GM21447 (cell line): Measurements from ENCODE around the gene SENP8.

Experiments
- ATAC-seq: cut with Tn5 transposase; IDR thresholded peaks from one replicate; pipeline ENCODE4 v1.9.1; 2021; ENCODE audit not compliant: unreplicated experiment

The SENP8 gene

DNA sequence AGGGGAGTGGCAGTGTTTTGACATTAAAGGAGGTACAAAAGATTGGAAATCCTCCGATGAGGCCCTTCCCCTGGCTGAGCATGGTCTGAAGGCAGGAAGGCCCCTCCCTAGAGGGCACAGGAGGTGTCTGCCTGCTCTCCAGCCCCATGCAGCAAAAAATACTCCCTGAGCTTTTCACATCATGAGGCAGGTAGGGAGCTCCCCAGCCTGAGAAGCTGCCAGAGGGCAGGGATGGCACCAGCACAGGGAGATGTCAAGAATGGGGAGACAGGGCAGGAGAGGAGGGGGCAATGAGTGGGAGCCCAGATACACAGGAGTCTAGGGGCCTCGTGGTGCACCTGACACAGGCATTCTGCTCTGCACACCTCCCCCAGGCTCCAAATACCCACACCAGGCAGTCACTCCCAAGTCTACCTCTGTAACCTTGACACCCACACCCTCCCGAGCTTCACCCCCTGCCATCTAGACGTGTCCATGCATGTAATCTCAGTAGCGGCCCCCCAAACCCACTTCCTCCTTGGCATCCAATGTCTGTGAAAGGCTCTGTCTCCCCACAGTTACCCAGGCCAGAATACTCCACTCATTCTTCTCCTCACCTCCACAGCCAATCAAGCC is 56.5 kb downstream of the SENP8 start:
- ATAC-seq = no peak

DNA sequence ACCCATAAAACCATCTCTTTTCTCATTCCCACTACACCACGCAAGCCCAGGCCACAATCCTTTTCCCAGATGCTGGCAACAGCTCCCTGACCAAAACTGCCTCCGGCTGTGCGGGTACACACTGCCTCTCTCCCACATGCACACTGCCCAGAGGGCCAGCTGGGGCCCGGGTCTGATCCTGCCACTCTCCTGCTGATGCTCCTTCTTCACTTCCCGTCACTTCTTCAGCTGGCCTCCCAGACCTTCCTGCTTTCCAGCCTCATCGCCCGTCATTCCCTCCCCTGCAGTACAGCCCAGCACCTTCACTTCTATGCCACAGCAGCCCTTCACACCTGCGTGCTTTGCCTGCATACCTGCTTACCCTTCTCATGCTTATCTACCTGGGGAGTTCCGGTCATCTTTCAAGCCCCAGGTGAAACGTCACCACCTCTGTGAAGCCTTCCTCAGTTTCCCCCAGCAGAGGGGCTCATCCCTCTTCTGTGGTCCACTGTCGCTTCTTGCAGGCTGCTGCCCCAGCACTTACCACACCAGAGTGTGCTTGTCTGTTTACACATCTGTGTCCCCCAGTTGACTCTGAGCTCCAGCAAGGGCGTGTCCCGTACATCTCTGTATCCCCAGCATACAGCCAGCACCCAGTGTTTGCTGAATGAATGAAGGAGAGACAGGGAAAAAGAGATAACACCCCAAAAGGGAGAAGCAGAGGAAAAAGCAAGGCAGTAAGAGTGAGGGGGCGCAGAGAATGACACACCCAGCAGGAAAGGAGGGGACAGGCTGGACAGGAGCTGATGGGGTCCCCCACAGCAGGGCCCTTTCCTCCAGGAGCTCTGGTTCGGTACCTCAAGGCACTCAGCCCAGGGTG is 57.2 kb downstream of the SENP8 start:
- ATAC-seq = no peak

DNA sequence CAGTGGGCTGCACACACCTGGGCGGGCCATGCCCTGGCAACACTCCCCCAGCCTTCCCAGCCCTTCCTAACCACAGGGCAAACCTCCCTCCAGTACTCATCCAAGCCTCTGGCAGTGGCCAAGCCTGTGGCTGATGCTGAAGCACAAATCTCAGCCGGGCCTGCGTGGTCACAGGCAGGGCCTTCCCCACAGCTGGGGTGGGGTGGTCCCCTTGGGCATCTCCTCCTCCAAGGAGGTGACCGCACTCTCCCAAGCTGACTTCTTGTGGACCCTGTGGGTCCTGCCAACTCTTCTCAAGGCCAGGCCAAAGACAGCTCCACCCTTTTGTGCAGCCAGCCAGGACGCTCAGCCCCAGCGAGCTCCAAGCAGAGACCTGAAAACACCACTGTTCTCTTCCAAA is 58.0 kb downstream of the SENP8 start:
- ATAC-seq = no peak

DNA sequence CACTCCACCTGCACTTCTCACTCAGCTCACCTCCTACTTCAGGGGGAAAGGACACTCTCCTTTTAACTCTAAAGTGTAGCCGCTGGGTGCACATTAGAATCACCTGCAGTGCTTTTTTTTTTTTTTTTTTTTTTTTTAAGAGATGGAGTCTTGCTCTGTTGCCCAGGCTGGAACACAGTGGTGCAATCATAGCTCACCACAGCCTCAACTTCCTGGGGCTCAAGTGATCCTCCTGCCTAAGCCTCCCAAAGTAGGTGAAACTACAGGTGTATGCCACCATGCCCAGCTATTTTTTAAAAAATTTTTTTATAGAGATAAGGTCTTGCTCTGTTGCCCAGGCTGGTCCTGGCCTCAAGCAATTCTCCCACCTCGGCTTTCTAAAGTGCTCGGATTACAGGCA is 58.5 kb downstream of the SENP8 start:
- no peak for ATAC-seq

DNA sequence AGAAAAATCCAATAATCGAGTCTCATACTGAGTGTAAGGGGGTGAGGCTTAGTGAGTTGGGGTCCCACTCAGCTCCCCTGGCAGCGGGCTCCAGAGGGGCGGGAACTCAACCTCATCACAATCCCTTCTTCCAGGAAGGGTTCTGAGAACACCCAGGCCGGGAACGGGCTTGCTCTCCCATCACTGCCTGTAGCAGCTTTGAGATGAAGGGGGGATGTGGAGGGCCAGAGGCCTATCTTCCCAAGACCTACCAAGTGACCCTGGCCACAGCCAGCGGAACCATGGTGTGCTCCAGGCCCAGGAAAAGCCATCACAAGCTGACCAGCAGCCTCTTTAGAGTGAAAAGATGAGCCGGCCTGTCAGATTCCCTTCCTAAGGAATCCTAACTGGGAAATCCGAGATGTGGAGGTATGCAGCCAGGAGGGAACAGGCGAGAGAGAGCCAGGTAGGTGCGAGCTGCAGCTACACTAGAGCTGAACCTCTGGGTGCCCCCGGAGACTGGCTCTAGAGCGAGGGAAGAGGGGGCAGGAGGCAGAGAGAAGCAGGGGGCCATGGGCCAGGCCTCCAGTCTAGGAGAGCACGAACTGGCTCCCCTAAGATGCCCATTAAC is 60.9 kb downstream of the SENP8 start:
- no peak for ATAC-seq

DNA sequence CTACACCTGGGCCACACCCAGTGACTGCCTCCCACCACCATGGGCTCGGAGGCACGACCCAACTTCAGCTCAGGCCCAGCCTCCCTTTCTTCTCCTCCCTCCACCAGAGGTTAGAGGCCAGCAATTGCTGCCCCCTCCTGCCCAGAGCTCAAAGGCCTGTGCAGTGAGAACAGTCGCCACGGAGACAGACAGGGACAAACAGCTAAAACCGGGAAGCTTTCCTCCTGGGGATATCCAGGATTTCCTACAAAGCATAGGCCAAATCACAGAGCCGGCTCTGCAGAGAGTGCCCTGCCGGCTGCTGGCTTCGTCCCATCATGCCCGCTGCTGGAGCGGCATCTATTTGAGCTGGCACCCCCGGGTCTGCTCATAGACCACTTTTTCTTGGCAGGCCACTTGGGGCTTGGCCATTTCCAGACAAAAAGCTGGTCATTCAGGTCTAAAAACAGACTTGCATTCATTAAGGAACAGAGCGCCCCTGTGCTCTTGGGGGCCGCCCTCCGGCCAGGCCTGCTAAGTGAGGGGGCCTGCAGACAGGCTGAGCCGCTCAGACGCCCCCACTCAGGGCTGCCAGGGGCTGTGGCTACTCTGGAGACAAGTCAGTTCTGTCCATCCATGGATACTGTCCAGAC is 61.9 kb downstream of the SENP8 start:
- ATAC-seq = no peak

DNA sequence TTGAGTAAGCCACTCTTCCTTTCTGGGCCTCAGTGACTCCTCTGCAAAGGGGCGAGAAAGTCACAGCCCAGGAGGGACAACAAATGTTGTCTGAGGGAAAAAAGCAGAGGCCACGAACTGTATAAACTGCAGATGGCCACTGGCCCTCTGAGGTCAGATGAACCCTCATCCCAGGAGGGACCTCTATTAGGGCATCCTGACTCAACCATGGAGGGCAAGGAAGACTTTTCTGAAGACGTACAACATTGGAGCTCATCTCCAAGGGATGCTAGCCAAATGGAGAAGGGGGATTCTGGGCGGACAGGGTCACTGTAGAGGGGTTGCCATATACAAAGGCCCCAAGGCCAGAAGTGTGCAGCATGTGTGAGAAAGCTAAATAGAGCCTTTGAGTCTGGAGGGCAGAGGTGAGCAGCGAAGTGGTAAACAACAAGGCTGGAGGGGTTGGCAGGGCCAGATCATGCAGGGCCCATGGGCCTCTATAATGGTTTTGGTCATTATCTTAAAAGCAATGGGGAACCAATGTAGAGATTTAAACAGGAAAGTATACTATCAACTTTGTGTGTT is 62.6 kb downstream of the SENP8 start:
- ATAC-seq = no peak

DNA sequence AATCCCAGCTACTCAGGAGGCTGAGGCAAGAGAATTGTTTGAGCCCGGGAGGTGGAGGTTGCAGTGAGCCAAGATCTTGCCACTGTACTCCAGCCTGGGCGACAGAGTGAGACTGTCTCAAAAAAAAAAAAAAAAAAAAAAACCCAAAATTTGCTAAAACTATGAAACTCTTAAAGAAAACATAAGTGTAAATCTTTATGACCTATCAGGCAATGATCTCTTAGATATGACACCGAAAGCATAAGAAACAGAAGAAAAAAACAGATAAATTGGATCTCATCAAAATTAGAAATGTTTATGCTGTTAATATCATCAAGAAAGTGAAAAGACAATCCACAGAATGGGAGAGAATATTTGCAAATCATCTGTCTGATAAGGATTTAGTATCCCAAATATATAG is 64.0 kb downstream of the SENP8 start:
- no peak for ATAC-seq

DNA sequence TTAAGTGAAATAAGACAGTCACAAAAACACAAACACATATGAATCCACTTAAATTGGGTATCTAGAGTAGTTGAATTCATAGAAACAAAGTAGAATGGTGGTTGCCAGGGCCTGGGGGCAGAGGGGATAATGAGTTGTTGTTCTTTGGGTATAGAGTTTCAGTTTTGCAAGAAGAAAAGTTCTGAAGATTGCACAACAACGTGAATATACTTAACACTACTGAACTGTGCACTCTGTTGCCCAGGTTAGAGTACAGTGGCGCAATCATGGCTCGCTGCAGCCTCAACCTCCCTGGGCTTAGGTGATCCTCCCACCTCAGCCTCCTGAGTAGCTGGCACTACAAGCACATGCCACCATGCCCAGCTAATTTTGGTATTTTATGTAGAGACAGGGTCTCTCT is 64.5 kb downstream of the SENP8 start:
- no peak for ATAC-seq

DNA sequence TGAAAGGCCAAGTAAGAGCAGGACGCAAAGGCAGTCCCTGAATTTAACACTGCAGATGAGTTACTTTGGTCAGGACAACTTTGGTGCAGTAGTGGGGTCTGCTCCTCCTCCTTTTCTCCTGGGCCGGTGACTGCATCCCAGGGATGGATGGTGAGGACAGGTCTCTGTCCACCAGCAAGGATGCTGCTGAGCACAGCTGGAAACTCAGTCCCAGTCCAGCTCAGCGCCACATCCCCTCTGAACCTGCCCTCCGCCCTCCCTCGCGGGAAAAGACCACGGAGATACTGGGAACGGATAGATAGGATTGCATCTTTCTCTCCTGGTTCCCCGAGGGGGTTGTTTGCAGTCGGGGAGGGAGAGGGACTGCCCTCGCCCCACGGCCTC is 65.6 kb downstream of the SENP8 start:
- no peak for ATAC-seq

DNA sequence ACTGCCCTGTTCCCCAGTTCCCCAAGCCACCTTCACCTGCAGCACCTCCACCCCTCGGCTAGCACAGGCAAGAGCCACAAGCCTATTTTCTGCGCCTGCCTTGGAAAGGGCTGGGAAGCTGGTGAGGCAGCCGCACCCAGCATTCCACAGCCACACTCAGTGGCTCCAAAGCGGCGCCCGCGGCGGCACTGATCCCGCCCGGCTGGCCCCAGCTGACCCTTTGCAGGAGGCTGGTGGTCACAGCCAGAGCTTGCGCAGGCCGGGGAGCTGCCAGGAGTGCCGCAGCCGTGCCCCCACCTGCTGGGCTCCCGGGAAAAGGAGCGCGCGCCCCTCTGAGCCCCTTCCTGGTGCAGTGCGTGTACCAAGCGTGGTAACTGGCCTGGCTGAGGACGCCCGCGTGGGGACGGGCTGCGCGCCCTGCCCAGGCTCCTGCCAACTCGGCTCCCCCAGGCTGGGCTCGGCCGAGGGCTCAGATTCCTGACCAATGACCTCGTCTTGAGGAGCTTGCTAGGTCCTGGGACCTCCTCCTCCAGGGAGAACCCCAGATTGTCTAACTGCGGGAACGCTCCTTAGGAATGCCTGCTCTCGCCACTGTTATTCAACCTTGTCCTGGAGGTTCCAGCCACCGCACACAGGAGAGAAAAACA is 66.1 kb downstream of the SENP8 start:
- no peak for ATAC-seq

DNA sequence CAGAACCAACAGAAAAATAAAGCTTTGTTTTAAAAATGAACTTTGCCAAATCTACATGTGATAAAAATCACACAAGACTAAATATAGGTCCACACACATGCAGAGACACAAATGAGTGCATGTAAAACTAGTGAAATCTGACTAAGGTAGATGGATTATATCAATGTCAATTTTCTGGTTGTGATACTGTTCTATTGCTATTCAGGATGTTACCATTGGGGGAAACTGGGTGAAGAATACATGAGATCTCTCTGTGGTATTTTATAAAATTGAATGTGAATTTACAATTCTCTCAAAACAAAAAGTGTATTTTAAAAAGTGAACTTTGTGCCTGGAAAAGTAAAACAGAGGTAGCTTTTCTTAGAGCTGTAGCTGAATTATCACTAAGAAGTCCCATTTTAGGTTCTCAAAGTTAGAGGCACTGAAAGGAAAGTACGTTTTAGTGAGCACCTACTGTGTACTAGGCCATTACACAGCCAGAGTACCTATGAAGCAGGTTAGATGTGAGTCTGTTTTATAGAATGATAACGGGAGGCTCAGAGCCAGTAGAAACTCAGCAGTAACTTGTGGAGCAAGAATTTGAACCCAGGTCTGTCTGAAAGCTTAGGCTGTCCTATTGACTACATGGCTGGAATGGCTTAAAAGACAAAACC is 71.2 kb downstream of the SENP8 start:
- no peak for ATAC-seq

DNA sequence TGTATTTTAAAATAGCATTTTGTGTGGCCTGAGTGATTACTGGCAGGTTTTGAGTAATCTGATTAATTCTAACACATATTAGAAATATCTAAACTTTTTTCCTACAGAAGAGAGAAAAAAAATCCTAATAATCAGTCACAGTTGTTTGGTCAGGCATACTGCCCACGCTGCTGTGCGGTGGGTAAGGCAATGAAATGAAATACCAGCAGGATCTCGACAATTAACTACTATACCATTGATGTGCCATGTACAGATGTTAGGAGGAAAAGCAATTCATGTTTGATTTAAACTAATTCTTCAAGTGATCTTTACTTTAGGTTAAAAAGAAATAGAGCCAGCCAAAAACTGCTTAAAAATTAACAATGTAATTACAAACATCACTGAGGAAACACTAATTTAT is 74.2 kb downstream of the SENP8 start:
- ATAC-seq = no peak
